ENCODE measurements around the gene STX11. TPM values are rescaled to one million over a fixed set of nuclear protein-coding genes. Genes with fewer than 3 reads are reported as not detected.

The STX11 gene
- total RNA-seq, 1 experiment from 2014 or later, result 0.69 TPM

DNA sequence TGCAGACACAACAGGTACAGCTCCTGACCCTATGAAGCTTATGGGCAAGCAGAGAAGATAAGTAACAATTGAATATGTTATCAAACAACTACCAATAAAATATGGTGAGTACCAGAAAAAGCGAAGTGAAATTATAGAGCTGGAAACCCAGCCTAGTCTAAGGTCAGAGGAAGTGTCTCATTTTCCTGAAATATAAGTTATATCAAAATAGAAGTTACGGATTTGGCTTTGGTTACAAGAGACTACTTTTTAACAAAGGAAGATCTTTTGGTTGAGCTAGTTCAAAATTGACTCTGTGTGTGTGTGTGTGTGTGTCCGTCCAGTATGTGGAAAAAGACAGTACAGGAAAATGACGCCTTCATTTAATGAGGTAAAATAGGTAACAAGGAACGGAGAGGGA lies 8.9 kb downstream of the STX11 start (continued):
- TF ChIP-seq REST (IDR thresholded peaks at IDR 0.05; ENCODE audit: low read depth) (no peak), SP1 (IDR thresholded peaks at IDR 0.05; ENCODE audit: low read depth) (no peak), EZH2phosphoT487 (IDR thresholded peaks at IDR 0.05; ENCODE audit: borderline replicate concordance) (no peak)

DNA sequence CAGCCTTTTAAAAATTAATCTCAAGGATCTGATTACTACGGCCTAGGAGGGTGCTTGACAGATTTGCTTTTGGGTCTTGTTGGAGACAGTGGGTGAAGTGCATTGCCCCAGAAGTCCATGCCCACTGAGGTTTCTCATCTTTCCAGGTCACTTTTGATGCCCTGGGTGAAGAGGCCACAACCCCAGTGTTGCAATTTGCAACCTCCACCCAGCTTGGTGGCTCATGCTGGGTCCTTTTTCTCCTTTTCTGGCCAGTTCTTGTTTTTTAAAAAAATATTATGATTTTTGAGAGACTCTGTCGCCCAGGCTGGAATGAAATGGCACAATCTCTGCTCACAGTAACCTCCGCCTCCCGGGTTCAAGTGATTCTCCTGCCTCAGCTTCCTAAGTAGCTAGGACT lies 9.4 kb downstream of the STX11 start:
- Histone ChIP-seq H3K9me2 (ENCODE audit: insufficient read depth) (no peaks in the 10 kb centered on the region), H3K79me2 (ENCODE audit: insufficient read depth, low read length) (no peaks in the 10 kb centered on the region), H2AFZ (ENCODE audit: low read depth, low read length, poor library complexity, severe bottlenecking) (no peak overlapping the region), H3K4me2 (ENCODE audit: low read length) (no peak overlapping the region), H3K4me1 (ENCODE audit: control insufficient read depth in 1 of 2, insufficient read depth in 2 of 2, low read length in 2 of 2) (peaks cover 2 to 16% of the 10 kb centered on the region in 2 experiments; a peak in 2 of 4 replicates), H3K27me3 (ENCODE audit: insufficient read depth, low read length) (no peaks in the 10 kb centered on the region), H3K4me3 (replicated peaks in 1 of 2; ENCODE audit: low read depth in 1 of 2, low read length in 2 of 2) (no peak overlapping the region), H3K9me3 (ENCODE audit: control insufficient read depth in 1 of 2, insufficient read depth in 1 of 2, low read depth in 1 of 2, low read length in 2 of 2) (no peaks in the 10 kb centered on the region), H3K27ac (ENCODE audit: low read depth, low read length) (no peak overlapping the region), H3K36me3 (ENCODE audit: control insufficient read depth in 1 of 2, insufficient read depth in 2 of 2, low read length in 2 of 2) (no peaks in the 10 kb centered on the region), H4K20me1 (ENCODE audit: insufficient read depth) (no peaks in the 10 kb centered on the region), H3K9ac (ENCODE audit: low read length) (no peak overlapping the region)
- intact Hi-C loops (cut with micrococcal nuclease), result no loop called here
- DNase-seq (ENCODE audit: low read depth, low spot score), result no peak
- ChIA-PET CTCF (interaction anchor here (0.6 kb wide), 1 partner anchor 325 kb away, joined by 4 read pairs; no protein-coding TSS in a partner anchor), RAD21 (ENCODE audit: low non-redundant PET in 1 of 2, low total read pairs in 2 of 2, uncharacterized antibody in 2 of 2, unreplicated experiment in 2 of 2) (no interaction called here), POLR2A (no interaction called here)
- no peak for ATAC-seq
- BruUV-seq (replicated peaks), result no TSS peak
- no peak for TF ChIP-seq JUND (IDR thresholded peaks at IDR 0.05)
- TF ChIP-seq ZNF274 (IDR thresholded peaks at IDR 0.05; ENCODE audit: low read depth, low read length), result no peak
- no peak for TF ChIP-seq POLR2A (IDR thresholded peaks at IDR 0.05; ENCODE audit: borderline replicate concordance, extremely low read depth, insufficient read depth, insufficient read length)
- TF ChIP-seq EZH2 (IDR thresholded peaks at IDR 0.05), result no peak
- TF ChIP-seq CEBPB (IDR thresholded peaks at IDR 0.05; ENCODE audit: low read depth), result no peak
- TF ChIP-seq FOSL1 (IDR thresholded peaks at IDR 0.05; ENCODE audit: low read depth), result no peak
